ENCODE results near the gene TRAF3IP3. TPM values are rescaled to one million over a fixed set of nuclear protein-coding genes. Genes with fewer than 3 reads are reported as not detected.

The TRAF3IP3 gene
- total and polyA plus RNA-seq, 2 of the 13 experiments (the other 11 are each of a cell fraction or from before 2014, with no cell fraction given) = not detected

DNA sequence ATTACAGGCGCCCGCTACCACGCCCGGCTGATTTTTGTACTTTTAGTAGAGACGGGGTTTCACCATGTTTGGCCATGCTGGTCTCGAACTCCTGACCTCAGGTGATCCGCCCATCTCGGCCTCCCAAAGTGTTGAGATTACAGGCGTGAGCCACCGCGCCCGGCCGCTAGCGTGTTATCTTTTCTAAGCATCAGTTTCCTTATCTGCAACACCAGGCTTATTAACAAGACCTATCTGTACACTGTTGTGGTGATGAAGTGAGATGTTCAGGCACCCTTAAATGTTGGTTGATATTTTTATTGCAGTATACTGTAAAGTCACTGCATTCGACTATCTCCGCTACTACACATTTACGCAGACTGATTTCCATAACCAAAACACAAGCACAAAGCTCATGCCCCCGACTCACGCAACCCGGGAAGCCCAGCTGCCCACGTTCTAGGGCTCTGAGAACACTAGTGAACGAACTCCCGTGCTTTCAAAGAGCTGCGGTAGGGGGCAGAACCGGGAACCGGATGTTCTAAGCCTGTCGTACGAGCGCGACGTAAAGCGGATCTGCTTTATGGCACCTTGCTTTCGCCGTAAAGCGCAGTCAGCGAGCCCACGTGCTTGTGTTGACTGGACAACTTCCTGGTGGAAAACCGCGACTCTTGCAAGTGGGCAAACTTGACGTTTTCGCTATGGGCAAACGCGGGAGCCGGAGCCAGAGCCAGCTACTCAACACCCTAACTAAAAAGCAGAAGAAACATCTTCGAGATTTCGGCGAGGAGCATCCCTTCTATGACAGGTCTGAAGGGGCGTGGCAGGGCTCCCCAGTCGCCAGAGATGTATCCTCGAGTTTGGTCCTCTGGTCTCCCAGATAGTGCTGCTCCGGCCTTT is 71.8 kb downstream of the TRAF3IP3 start, which contains the start of gene UTP25 (continued):
- TF ChIP-seq ZNF749 (CRISPR knock-in tag; IDR thresholded peaks at IDR 0.05; ENCODE audit: borderline replicate concordance) = peak; percentile 80; the same call in 1 of the 2 replicates
- TF ChIP-seq SAP130 (CRISPR knock-in tag; IDR thresholded peaks at IDR 0.05; ENCODE audit: low read depth) = peak; percentile 100
- no peak for TF ChIP-seq CAMTA2 (CRISPR knock-in tag; IDR thresholded peaks at IDR 0.05; ENCODE audit: borderline replicate concordance)
- TF ChIP-seq ZNF121 (CRISPR knock-in tag; IDR thresholded peaks at IDR 0.05) = no peak
- no peak for TF ChIP-seq JUNB (CRISPR knock-in tag; IDR thresholded peaks at IDR 0.05; ENCODE audit: borderline replicate concordance)
- TF ChIP-seq, protein P1, sequence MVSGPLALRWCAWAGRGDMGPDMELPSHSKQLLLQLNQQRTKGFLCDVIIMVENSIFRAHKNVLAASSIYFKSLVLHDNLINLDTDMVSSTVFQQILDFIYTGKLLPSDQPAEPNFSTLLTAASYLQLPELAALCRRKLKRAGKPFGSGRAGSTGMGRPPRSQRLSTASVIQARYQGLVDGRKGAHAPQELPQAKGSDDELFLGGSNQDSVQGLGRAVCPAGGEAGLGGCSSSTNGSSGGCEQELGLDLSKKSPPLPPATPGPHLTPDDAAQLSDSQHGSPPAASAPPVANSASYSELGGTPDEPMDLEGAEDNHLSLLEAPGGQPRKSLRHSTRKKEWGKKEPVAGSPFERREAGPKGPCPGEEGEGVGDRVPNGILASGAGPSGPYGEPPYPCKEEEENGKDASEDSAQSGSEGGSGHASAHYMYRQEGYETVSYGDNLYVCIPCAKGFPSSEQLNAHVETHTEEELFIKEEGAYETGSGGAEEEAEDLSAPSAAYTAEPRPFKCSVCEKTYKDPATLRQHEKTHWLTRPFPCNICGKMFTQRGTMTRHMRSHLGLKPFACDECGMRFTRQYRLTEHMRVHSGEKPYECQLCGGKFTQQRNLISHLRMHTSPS (CRISPR knock-in tag; IDR thresholded peaks at IDR 0.05; ENCODE audit: low read depth) = 0 out of 2 replicates have a peak, but pooled peaks have one; percentile 23
- no peak for TF ChIP-seq SNAPC2 (CRISPR knock-in tag; IDR thresholded peaks at IDR 0.05)
- TF ChIP-seq CREM (IDR thresholded peaks at IDR 0.05) = peak; percentile 80
- TF ChIP-seq CREM (CRISPR knock-in tag; IDR thresholded peaks at IDR 0.05) = no peak
- no peak for TF ChIP-seq ZFP36L2 (CRISPR knock-in tag; IDR thresholded peaks at IDR 0.05)
- TF ChIP-seq ZNF281 (CRISPR knock-in tag; IDR thresholded peaks at IDR 0.05; ENCODE audit: borderline replicate concordance) = peak; percentile 24; the same call in 1 of the 2 replicates
- TF ChIP-seq HBP1 (CRISPR knock-in tag; IDR thresholded peaks at IDR 0.05; ENCODE audit: low read depth) = peak; percentile 97

Data from HepG2 (cell line).